K562 (cell line): Measurements from ENCODE around the gene NT5C3B. TPM values are rescaled to one million over a fixed set of nuclear protein-coding genes. Genes with fewer than 3 reads are reported as not detected.
A peak's percentile ranks its signal among the peaks of the same experiment; 100 is the strongest.

Source experiments
- EGR1 ChIP-seq: fragments of 450-650 bp; conservative IDR thresholded peaks from 2 replicates; pipeline ENCODE4 v1.6.1; 2017; ENCODE audit warnings: mild to moderate bottlenecking
- POLR2A ChIP-seq: fragments of 450-650 bp; conservative IDR thresholded peaks from 2 replicates; pipeline ENCODE4 v1.6.1; 2016
- TBL1XR1 ChIP-seq, 2 experiments: IDR thresholded peaks; 2 replicates each; pipeline ENCODE4 v1.6.1; 2012; ENCODE audit warnings: improper control_type of control experiment in 2 of 2, low read length in 2 of 2, mild to moderate bottlenecking in 1 of 2
- YY1 ChIP-seq, 3 experiments: IDR thresholded peaks; 2 replicates each; pipeline ENCODE4 v1.6.1; 2011; ENCODE audit warnings: low read length in 2 of 3, mild to moderate bottlenecking in 2 of 3, moderate library complexity in 2 of 3, borderline replicate concordance in 1 of 3, control low read depth in 1 of 3, low read depth in 1 of 3; ENCODE audit not compliant: insufficient read depth in 3 of 3, insufficient replicate concordance in 2 of 3, control insufficient read depth in 1 of 3, insufficient read length in 1 of 3; ENCODE audit errors: extremely low read depth in 1 of 3
- ZNF165 ChIP-seq: fragments of 250-450 bp; sonication (Bioruptor Pico); IDR thresholded peaks from 2 replicates; pipeline ENCODE4 v1.4.0; 2020; ENCODE audit warnings: borderline replicate concordance
- polyA plus RNA-seq, 8 experiments: library from polyadenylated mRNA; depleted of rRNA in 4 of 8; stranded (reverse) in 5 of 8; unstranded in 3 of 8; fragments of >200 nt; fragmentation: Nextera tagmentation in 2 of 8; fragmentation: Illumina TruSeq in 1 of 8; extraction: Ambion mirVana in 2 of 8; extraction: Trizol in 1 of 8; gene quantifications; 2 replicates each; pipeline versions ENCODE4 v1.2.1 to v1.2.3, GENCODE V29; 2011 to 2014; ENCODE audit warnings: inconsistent platforms in 1 of 8, missing spikeins in 1 of 8
- total RNA-seq, 7 experiments: library from RNA; depleted of rRNA in 6 of 7; stranded (reverse); fragments of >200 nt in 6 of 7; fragmentation: Illumina TruSeq in 2 of 7; extraction: Trizol in 2 of 7; gene quantifications; 2 replicates each; pipeline versions ENCODE4 v1.2.1 to v1.2.3, GENCODE V29; 2011 to 2021; ENCODE audit warnings: low replicate concordance in 1 of 7
- TF ChIP-seq, protein P1 (sequence below), 2 experiments: IDR thresholded peaks; 2 replicates each; pipeline ENCODE4 v1.6.1; 2011; ENCODE audit warnings: borderline replicate concordance in 1 of 2, control low read depth in 1 of 2, low read depth in 1 of 2, low read length in 1 of 2, mild to moderate bottlenecking in 1 of 2, mixed read lengths in 1 of 2, moderate library complexity in 1 of 2; ENCODE audit not compliant: insufficient read depth in 1 of 2, insufficient read length in 1 of 2, poor library complexity in 1 of 2, severe bottlenecking in 1 of 2; ENCODE audit errors: extremely low read depth in 1 of 2
- TF ChIP-seq, protein P2 (sequence below): sonication (generic); formaldehyde crosslinking; IDR thresholded peaks from 2 replicates; pipeline ENCODE4 v1.9.0; 2022; ENCODE audit warnings: mild to moderate bottlenecking, missing genetic modification reagents

The NT5C3B gene
- total and polyA plus RNA-seq, 9 of the 15 experiments (the other 6 are each of a cell fraction or from before 2014, with no cell fraction given): 2.0 to 166 (median 85.0) TPM

DNA sequence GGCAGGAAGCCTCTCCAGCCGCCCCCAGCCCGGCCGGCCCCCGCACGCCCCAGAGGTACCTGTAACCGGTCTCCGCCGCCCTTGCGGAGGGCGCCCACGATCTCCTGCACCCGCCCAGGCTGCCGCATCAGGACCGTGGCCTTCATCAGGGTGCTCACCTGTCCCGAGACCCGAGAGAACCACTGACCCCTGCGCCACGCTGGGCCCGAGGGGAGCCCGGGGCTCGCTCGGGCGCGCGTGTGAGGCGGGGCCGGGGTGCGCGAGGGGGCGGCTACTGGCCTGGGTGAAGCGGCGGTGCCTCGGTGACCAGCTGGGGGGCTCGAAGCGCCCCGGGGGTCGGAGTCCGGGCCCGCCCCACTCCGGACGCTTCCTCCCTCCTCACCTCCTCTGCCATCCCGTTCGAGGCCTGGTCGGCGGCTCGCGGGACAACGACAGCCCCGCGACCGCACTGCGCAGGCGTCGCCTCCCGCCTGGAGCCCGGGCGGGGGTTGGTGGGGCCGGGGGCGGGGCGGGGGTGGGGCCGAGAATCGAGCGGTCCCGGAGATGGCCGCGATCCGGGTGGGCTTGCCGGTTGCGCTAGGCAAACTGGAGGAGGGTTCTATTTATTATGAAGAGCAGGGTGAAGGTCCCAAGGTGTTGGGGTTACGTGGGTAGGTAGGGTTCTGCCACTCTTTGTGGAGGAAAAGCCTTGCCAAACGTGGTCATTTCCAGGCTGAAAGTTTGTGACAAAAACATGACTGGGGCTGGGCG is at the start of gene NT5C3B (continued):
- no peak for TF ChIP-seq TBL1XR1 (IDR thresholded peaks at IDR 0.05; ENCODE audit: low read length in 2 of 2)
- peak; percentile 68 for TF ChIP-seq EGR1
- TF ChIP-seq, protein P1, sequence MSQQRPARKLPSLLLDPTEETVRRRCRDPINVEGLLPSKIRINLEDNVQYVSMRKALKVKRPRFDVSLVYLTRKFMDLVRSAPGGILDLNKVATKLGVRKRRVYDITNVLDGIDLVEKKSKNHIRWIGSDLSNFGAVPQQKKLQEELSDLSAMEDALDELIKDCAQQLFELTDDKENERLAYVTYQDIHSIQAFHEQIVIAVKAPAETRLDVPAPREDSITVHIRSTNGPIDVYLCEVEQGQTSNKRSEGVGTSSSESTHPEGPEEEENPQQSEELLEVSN (IDR thresholded peaks at IDR 0.05; ENCODE audit: borderline replicate concordance in 1 of 2, extremely low read depth in 1 of 2, insufficient read depth in 1 of 2, insufficient read length in 1 of 2, low read depth in 1 of 2, low read length in 1 of 2, poor library complexity in 1 of 2, severe bottlenecking in 1 of 2): peak in 1 of 2 experiments; percentile 35
- TF ChIP-seq POLR2A: peak; percentile 68
- TF ChIP-seq YY1 (IDR thresholded peaks at IDR 0.05; ENCODE audit: borderline replicate concordance in 1 of 3, control insufficient read depth in 1 of 3, extremely low read depth in 1 of 3, insufficient read depth in 3 of 3, insufficient read length in 1 of 3, insufficient replicate concordance in 2 of 3, low read depth in 1 of 3, low read length in 2 of 3): peak in 2 of 3 experiments; percentile 22 to 57
- TF ChIP-seq, protein P2, sequence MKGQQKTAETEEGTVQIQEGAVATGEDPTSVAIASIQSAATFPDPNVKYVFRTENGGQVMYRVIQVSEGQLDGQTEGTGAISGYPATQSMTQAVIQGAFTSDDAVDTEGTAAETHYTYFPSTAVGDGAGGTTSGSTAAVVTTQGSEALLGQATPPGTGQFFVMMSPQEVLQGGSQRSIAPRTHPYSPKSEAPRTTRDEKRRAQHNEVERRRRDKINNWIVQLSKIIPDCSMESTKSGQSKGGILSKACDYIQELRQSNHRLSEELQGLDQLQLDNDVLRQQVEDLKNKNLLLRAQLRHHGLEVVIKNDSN: no peak
- no peak for TF ChIP-seq ZNF165 (CRISPR knock-in tag)
